Measurements from ENCODE around the gene FOXO1.

- TF ChIP-seq POLR2A (IDR thresholded peaks at IDR 0.05; ENCODE audit: low read length) = no peak
- TF ChIP-seq GATA1 (IDR thresholded peaks at IDR 0.05; ENCODE audit: low read depth, low read length) = no peak
Measured at GRCh38 chr13:40580566-40581276, 85.7 kb downstream of the FOXO1 start.
